DOHH2 (cell line): Measurements from ENCODE around the gene JMJD6.
A peak's percentile ranks its signal among the peaks of the same experiment; 100 is the strongest.
"Not testable (repeated sequence)": the region's sequence is repeated elsewhere in the genome, so short reads cannot be mapped to it uniquely, and the experiment has no call there.

Experiments
- H3F3A ChIP-seq: fragments of 200-600 bp; sonication (generic), shearing (Covaris generic); 2 replicates; pipeline ENCODE4 v1.6.0; 2016; ENCODE audit warnings: antibody characterized with exemption, mild to moderate bottlenecking; ENCODE audit not compliant: control insufficient read depth, insufficient read depth
- H3K27ac ChIP-seq: fragments of 200-600 bp; sonication (generic); 2 replicates; pipeline ENCODE4 v1.5.1; 2014; ENCODE audit warnings: low read depth, mild to moderate bottlenecking, low read length, moderate library complexity
- H3K27me3 ChIP-seq: fragments of 200-600 bp; sonication (generic); 2 replicates; pipeline ENCODE4 v1.6.1; 2014; ENCODE audit warnings: mild to moderate bottlenecking, low read length, mixed read lengths; ENCODE audit not compliant: control insufficient read depth
- H3K36me3 ChIP-seq: fragments of 200-600 bp; sonication (generic); 2 replicates; pipeline ENCODE4 v1.6.1; 2014; ENCODE audit warnings: mild to moderate bottlenecking, low read length, moderate library complexity, mixed read lengths; ENCODE audit not compliant: control insufficient read depth
- H3K4me1 ChIP-seq: fragments of 200-600 bp; sonication (generic); 2 replicates; pipeline ENCODE4 v1.6.1; 2014; ENCODE audit warnings: mild to moderate bottlenecking, low read length, mixed read lengths; ENCODE audit not compliant: control insufficient read depth
- H3K4me2 ChIP-seq: fragments of 200-600 bp; sonication (generic); 2 replicates; pipeline ENCODE4 v1.6.0; 2014; ENCODE audit warnings: mild to moderate bottlenecking, low read length, moderate library complexity
- H3K4me3 ChIP-seq: fragments of 200-600 bp; sonication (generic); 2 replicates; pipeline ENCODE4 v1.5.1; 2014; ENCODE audit warnings: mild to moderate bottlenecking, low read length, mixed read lengths
- H3K79me2 ChIP-seq: fragments of 200-600 bp; sonication (generic); 2 replicates; pipeline ENCODE4 v1.6.1; 2014; ENCODE audit warnings: mild to moderate bottlenecking, low read length, mixed read lengths; ENCODE audit not compliant: control insufficient read depth
- H3K9me2 ChIP-seq: fragments of 200-600 bp; sonication (generic); replicated peaks from 2 replicates; pipeline ENCODE4 v1.6.1; 2014; ENCODE audit warnings: mild to moderate bottlenecking, low read length, mixed read lengths; ENCODE audit not compliant: control insufficient read depth
- H3K9me3 ChIP-seq: fragments of 200-600 bp; sonication (generic); 2 replicates; pipeline ENCODE4 v1.6.1; 2014; ENCODE audit warnings: antibody characterized with exemption, low read length, mixed read lengths; ENCODE audit not compliant: control insufficient read depth, insufficient read depth
- H4K20me1 ChIP-seq: fragments of 200-600 bp; sonication (generic); 2 replicates; pipeline ENCODE4 v1.6.0; 2014; ENCODE audit warnings: low read depth, mild to moderate bottlenecking, antibody characterized with exemption, low read length, moderate library complexity; ENCODE audit not compliant: control insufficient read depth, insufficient read depth
- EZH2phosphoT487 ChIP-seq: fragments of 200-600 bp; sonication (generic); IDR thresholded peaks from 2 replicates; pipeline ENCODE4 v1.6.1; 2017; ENCODE audit warnings: borderline replicate concordance, mild to moderate bottlenecking, antibody characterized with exemption, low read length, moderate library complexity, mixed read lengths
- TF ChIP-seq, protein P1 (sequence below): fragments of 200-600 bp; sonication (generic); IDR thresholded peaks from one replicate; pipeline ENCODE4 v1.5.1; 2014; ENCODE audit warnings: antibody characterized with exemption, mild to moderate bottlenecking, low read depth, low read length; ENCODE audit not compliant: poor library complexity, severe bottlenecking

The JMJD6 gene

DNA sequence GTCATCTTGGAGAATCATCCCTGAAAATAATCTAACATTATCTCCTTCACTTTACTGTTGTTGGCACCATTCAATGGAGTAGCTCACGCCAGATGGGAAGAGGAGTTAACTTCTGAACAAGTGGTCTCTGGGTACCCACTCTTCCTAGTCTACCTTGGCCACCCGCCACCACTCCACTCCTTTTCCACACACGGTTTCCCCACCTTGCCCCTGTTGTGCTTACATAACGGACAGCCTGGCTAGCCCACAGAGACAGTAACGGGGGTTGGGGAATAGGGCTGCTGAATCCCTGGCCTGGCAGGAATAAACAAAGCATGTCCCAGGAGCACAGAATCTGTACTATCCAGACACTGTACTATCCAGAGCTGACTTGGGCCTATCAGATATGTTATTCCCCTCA lies 12.1 kb downstream of the JMJD6 start:
- H3K4me3 ChIP-seq = no peak overlapping the region
- H4K20me1 ChIP-seq = no peaks in the 10 kb centered on the region
- H3K27ac ChIP-seq = no peak overlapping the region
- H3K4me2 ChIP-seq = no peak overlapping the region
- TF ChIP-seq, protein P1, sequence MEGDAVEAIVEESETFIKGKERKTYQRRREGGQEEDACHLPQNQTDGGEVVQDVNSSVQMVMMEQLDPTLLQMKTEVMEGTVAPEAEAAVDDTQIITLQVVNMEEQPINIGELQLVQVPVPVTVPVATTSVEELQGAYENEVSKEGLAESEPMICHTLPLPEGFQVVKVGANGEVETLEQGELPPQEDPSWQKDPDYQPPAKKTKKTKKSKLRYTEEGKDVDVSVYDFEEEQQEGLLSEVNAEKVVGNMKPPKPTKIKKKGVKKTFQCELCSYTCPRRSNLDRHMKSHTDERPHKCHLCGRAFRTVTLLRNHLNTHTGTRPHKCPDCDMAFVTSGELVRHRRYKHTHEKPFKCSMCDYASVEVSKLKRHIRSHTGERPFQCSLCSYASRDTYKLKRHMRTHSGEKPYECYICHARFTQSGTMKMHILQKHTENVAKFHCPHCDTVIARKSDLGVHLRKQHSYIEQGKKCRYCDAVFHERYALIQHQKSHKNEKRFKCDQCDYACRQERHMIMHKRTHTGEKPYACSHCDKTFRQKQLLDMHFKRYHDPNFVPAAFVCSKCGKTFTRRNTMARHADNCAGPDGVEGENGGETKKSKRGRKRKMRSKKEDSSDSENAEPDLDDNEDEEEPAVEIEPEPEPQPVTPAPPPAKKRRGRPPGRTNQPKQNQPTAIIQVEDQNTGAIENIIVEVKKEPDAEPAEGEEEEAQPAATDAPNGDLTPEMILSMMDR = no peak
- no peak for TF ChIP-seq EZH2phosphoT487
- no peaks in the 10 kb centered on the region for H3K79me2 ChIP-seq
- peaks cover 18% of the 10 kb centered on the region for H3K4me1 ChIP-seq
- peaks cover 7% of the 10 kb centered on the region for H3F3A ChIP-seq
- peaks cover 54% of the 10 kb centered on the region for H3K36me3 ChIP-seq
- peaks cover 15% of the 10 kb centered on the region for H3K27me3 ChIP-seq
- no peaks in the 10 kb centered on the region for H3K9me2 ChIP-seq
- H3K9me3 ChIP-seq = no peaks in the 10 kb centered on the region

DNA sequence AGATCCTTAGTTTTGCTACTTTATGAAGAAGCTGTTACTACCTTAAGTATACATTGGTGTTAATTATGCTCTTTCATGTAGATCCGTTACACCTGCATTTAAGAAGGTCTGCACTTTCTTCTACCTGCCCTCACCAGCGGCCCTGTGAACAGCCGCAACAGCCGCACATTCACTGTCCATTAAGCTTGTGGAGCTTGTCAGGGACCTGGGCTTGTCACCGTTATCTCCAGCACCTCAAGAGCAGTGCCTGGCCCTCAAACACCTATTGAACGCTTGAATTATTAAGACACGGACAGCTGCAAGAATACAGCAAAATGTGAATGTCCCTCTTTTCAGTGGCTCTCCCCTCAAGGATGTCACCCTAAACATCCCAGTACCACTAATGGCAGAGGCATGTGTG lies 12.6 kb downstream of the JMJD6 start:
- peaks cover 7% of the 10 kb centered on the region for H3F3A ChIP-seq
- no peaks in the 10 kb centered on the region for H3K79me2 ChIP-seq
- peaks cover 48% of the 10 kb centered on the region for H3K36me3 ChIP-seq

DNA sequence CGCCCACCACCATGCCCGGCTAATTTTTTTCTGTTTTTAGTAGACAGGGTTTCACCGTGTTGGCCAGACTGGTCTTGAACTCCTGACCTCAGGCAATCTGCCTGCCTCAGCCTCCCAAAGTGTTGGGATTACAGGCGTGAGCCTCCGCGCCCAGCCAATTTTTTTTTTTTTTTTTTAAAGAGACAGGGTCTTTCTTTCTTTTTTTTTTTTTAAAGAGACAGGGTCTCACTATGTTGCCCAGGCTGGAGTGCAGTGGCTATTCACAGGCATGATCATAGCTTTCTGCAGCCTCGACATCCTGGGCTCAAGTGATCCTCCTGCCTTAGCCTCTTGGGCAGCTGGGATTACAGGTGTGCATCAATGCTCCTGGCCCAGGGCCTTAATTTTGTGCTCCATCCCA lies 14.1 kb downstream of the JMJD6 start:
- not testable (repeated sequence) for H3K4me2 ChIP-seq, H3K9me2 ChIP-seq, H3K79me2 ChIP-seq, H3K27ac ChIP-seq, H4K20me1 ChIP-seq, H3F3A ChIP-seq, H3K4me3 ChIP-seq, H3K9me3 ChIP-seq
- H3K27me3 ChIP-seq = peaks cover 27% of the 10 kb centered on the region
- peaks cover 37% of the 10 kb centered on the region for H3K36me3 ChIP-seq
- peaks cover 18% of the 10 kb centered on the region for H3K4me1 ChIP-seq

More for the DNA sequence above, 12.6 kb downstream of the JMJD6 start:
- Histone ChIP-seq H3K27ac (no peak overlapping the region), H3K27me3 (peaks cover 21% of the 10 kb centered on the region), H3K4me1 (peaks cover 18% of the 10 kb centered on the region), H4K20me1 (no peaks in the 10 kb centered on the region), H3K4me3 (no peak overlapping the region), H3K9me3 (no peaks in the 10 kb centered on the region), H3K4me2 (no peak overlapping the region), H3K9me2 (no peaks in the 10 kb centered on the region)
- TF ChIP-seq, protein P1 = no peak
- no peak for TF ChIP-seq EZH2phosphoT487

DNA sequence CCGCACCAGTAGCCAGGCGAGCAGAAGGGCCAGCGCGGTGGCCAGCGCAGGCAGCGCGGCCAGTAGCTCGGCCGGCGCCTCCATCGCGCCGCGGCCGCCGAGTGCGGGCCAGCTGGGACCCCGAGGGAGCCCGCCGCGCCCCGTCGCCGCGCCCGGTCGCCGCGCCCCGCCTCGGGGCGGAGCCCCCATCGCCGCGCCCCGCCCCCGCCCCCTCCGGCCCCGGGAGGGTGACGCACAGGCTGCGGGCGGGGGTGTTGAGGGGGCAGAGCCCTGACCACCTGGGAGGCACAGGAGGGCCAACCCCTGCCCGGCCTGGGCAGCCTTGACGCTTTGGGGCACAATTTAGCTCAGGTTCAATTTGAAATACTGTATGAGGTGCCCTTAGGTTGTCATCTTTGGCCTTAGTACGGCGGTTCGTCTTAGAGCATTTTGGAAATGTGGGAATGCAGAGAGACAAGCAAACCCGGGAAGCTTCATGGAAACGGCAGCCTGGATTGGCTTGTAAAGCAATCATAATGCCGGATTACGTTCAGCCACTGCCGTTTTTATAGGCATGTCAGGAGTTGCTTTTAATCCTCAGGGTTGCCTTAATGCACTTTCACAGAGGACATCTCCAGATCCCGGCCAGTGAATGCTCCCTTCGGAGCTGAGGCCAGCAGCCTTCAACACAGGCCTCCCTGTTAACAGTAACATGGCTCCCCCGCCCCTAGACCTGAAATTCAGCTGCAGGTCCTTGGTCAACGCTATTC lies 15.4 kb downstream of the JMJD6 start, which contains the start of gene MXRA7:
Gene MXRA7 (minus strand): TSS at position 103 of the 749 bp plus-strand sequence. CDS start 19 bp downstream, at position 84.
- Histone ChIP-seq H3K9me3 (no peaks in the 10 kb centered on the region), H3K4me2 (peak within 1 kb of the TSS; percentile 67), H3K36me3 (peaks cover 25% of the 10 kb centered on the region), H3F3A (peaks cover 7% of the 10 kb centered on the region), H3K79me2 (no peaks in the 10 kb centered on the region), H4K20me1 (no peaks in the 10 kb centered on the region), H3K4me3 (peak within 1 kb of the TSS; percentile 58), H3K27me3 (peaks cover 27% of the 10 kb centered on the region), H3K4me1 (peaks cover 18% of the 10 kb centered on the region), H3K9me2 (no peaks in the 10 kb centered on the region), H3K27ac (no peak within 1 kb of the TSS)
- TF ChIP-seq EZH2phosphoT487 = no peak
- TF ChIP-seq, protein P1 = no peak
